Glutamatergic neuron (in vitro differentiated cells): ENCODE measurements around the gene NIBAN1. TPM values are rescaled to one million over a fixed set of nuclear protein-coding genes. Genes with fewer than 3 reads are reported as not detected.

ENCODE experiments used
- DNase-seq: peaks from one replicate; pipeline ENCODE4 v3.0.0; 2022
- H3K27ac Mint-ChIP-seq: one replicate; pipeline ENCODE4 v1.8.0; 2020; ENCODE audit warnings: mild to moderate bottlenecking, mixed read lengths, inconsistent platforms; ENCODE audit not compliant: unreplicated experiment
- H3K27me3 Mint-ChIP-seq: one replicate; pipeline ENCODE4 v1.8.0; 2020; ENCODE audit warnings: mild to moderate bottlenecking, moderate library complexity, mixed read lengths, inconsistent platforms; ENCODE audit not compliant: unreplicated experiment
- H3K36me3 Mint-ChIP-seq: one replicate; pipeline ENCODE4 v1.8.0; 2020; ENCODE audit warnings: mild to moderate bottlenecking, mixed read lengths, inconsistent platforms; ENCODE audit not compliant: unreplicated experiment
- H3K4me1 Mint-ChIP-seq: one replicate; pipeline ENCODE4 v1.8.0; 2020; ENCODE audit warnings: mild to moderate bottlenecking, low read depth, mixed read lengths, inconsistent platforms; ENCODE audit not compliant: unreplicated experiment
- H3K4me3 Mint-ChIP-seq: one replicate; pipeline ENCODE4 v1.8.0; 2020; ENCODE audit warnings: mild to moderate bottlenecking, mixed read lengths, inconsistent platforms; ENCODE audit not compliant: unreplicated experiment
- H3K9me3 Mint-ChIP-seq: one replicate; pipeline ENCODE4 v1.8.0; 2020; ENCODE audit warnings: mild to moderate bottlenecking, moderate library complexity, mixed read lengths, inconsistent platforms; ENCODE audit not compliant: unreplicated experiment
- long read RNA-seq: library from polyadenylated mRNA; unstranded; transcript quantifications from one replicate; pipeline ENCODE4 v2.0.0, GENCODE V29; 2020; ENCODE audit not compliant: unreplicated experiment
- total RNA-seq: library from RNA; stranded (reverse); fragmentation: NEBNext Ultra II Directional; extraction: Animal tissue kit (Norgen Biotek cat#: 25700); gene quantifications from one replicate; pipeline ENCODE4 v1.2.1, GENCODE V29; 2021; ENCODE audit not compliant: unreplicated experiment
- TF ChIP-seq, protein P1 (sequence below): fragments of 200-600 bp; sonication (generic); IDR thresholded peaks from one replicate; pipeline ENCODE4 v1.5.0; 2021; ENCODE audit not compliant: partially characterized antibody, unreplicated experiment

Gene NIBAN1
- 2.4 TPM for total RNA-seq
- long read RNA-seq, full-length matches to known transcripts: 1 of 3 reads
- long read RNA-seq, partial matches to known transcripts: 1 of 3 reads
- long read RNA-seq, other reads (novel, unspliced or antisense): 1 of 3 reads

DNA sequence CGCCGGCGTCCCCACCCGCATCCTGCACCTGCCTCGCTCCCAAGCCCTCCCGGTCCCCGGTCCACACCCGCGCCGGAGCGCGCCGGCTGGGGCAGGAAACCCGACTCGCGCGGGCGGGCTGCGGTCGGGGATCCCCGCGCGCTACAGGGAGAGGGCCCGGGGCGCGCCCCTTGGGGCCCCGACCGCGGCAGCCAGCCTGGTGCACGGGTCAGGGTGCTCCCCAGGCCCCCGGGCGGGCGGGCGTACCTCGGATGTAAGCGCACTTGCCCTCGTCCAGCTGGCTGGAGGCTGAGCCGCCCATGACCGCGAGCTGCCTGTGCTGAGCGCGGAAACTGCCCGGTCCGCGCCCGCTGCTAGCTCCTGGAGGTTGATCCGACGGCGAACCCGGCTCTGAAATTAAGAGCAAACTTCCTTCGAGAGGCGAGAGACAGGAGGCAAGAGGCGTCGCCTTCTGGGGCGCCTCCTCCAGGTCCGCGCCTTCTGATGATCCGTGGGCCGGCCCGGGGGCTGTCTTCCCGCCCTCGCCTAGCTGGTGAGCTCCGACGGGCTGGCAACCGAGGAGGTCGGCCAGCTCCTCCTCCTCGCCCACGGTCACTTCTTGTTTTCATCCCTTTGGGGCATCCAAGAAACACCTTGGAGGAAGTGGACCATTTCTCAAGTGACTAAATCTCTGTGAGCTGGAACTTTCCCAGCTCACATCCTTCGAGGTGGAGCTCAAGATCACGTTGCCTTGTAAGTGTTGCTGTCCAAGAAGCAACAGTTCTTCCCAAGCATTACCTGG lies at the start of gene NIBAN1:
TSS of gene NIBAN1 (minus strand) at position 453 of the 781 bp plus-strand sequence. CDS start at position 301, 152 bp downstream.
- Mint-ChIP-seq H3K9me3 (peaks cover 3% of the 10 kb centered on the region), H3K27me3 (peaks cover 11% of the 10 kb centered on the region), H3K4me3 (peak within 1 kb of the TSS; percentile 91), H3K27ac (peak within 1 kb of the TSS; percentile 36), H3K4me1 (peaks cover 2% of the 10 kb centered on the region), H3K36me3 (no peaks in the 10 kb centered on the region)
- peak; percentile 56 for DNase-seq
- TF ChIP-seq, protein P1, sequence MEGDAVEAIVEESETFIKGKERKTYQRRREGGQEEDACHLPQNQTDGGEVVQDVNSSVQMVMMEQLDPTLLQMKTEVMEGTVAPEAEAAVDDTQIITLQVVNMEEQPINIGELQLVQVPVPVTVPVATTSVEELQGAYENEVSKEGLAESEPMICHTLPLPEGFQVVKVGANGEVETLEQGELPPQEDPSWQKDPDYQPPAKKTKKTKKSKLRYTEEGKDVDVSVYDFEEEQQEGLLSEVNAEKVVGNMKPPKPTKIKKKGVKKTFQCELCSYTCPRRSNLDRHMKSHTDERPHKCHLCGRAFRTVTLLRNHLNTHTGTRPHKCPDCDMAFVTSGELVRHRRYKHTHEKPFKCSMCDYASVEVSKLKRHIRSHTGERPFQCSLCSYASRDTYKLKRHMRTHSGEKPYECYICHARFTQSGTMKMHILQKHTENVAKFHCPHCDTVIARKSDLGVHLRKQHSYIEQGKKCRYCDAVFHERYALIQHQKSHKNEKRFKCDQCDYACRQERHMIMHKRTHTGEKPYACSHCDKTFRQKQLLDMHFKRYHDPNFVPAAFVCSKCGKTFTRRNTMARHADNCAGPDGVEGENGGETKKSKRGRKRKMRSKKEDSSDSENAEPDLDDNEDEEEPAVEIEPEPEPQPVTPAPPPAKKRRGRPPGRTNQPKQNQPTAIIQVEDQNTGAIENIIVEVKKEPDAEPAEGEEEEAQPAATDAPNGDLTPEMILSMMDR: no peak

GRCh38 chr1:185017966-185018365 lies 43.7 kb upstream of the NIBAN1 start:
- H3K36me3 Mint-ChIP-seq: no peaks in the 10 kb centered on the region
- peaks cover 1% of the 10 kb centered on the region for H3K9me3 Mint-ChIP-seq
- no peak overlapping the region for H3K4me3 Mint-ChIP-seq
- TF ChIP-seq, protein P1: no peak
- no peak overlapping the region for H3K27ac Mint-ChIP-seq
- peaks cover 3% of the 10 kb centered on the region for H3K27me3 Mint-ChIP-seq
- no peak for DNase-seq
- H3K4me1 Mint-ChIP-seq: no peaks in the 10 kb centered on the region

DNA sequence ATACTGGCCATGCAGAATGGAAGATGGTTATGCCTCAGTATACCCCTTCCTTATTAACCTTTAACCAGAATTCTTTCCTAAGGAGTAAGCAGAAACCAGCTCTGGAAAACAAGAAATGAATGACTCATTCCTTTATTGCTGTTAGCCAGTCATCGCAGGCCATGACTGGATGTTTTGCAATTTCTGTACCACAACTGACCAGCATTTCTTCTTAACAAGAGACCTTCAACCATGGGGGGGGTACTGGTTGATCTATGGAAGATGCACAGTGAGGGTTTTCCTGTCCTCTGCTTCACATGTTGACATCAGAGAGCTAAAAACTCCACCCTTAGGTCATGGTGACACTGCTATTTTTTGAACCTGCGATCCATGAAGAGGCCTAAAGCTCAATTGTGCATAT lies 43.0 kb upstream of the NIBAN1 start:
- Mint-ChIP-seq H3K4me3 (no peak overlapping the region), H3K36me3 (no peaks in the 10 kb centered on the region), H3K9me3 (peaks cover 1% of the 10 kb centered on the region), H3K4me1 (no peaks in the 10 kb centered on the region), H3K27me3 (peaks cover 3% of the 10 kb centered on the region), H3K27ac (no peak overlapping the region)
- TF ChIP-seq, protein P1: no peak
- no peak for DNase-seq

DNA sequence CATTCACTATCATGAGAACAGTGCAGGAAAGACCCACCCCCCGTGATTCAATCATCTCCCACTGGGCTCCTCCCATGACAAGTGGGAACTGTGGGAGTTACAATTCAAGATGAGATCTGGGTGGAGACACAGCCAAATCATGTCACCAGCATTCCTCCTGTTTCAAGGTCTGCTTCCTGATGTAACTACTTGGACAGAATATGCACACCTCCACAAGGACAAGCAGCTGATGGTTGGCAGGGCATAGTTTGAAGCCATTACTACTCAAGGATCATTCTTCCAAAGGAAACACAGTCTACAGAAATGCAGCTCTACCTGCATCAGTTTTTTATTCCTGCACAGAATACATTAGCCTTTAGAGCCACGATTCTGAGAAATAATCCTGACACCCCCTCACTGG lies 42.6 kb upstream of the NIBAN1 start:
- no peaks in the 10 kb centered on the region for H3K4me1 Mint-ChIP-seq
- peaks cover 3% of the 10 kb centered on the region for H3K27me3 Mint-ChIP-seq
- H3K4me3 Mint-ChIP-seq: no peak overlapping the region
- no peak for DNase-seq
- H3K9me3 Mint-ChIP-seq: peaks cover 1% of the 10 kb centered on the region
- H3K27ac Mint-ChIP-seq: no peak overlapping the region
- no peaks in the 10 kb centered on the region for H3K36me3 Mint-ChIP-seq
- TF ChIP-seq, protein P1: no peak

GRCh38 chr1:185015631-185016030 lies 41.3 kb upstream of the NIBAN1 start:
- no peak overlapping the region for H3K27ac Mint-ChIP-seq
- no peak overlapping the region for H3K4me3 Mint-ChIP-seq
- TF ChIP-seq, protein P1: no peak
- H3K36me3 Mint-ChIP-seq: no peaks in the 10 kb centered on the region
- peaks cover 1% of the 10 kb centered on the region for H3K9me3 Mint-ChIP-seq
- H3K27me3 Mint-ChIP-seq: peaks cover 3% of the 10 kb centered on the region
- no peak for DNase-seq
- no peaks in the 10 kb centered on the region for H3K4me1 Mint-ChIP-seq
